ENCODE results near the gene SELENOV. TPM values are rescaled to one million over a fixed set of nuclear protein-coding genes. Genes with fewer than 3 reads are reported as not detected.
A peak's percentile ranks its signal among the peaks of the same experiment; 100 is the strongest.

The SELENOV gene
- polyA plus RNA-seq, 3 donors, result 3.6 to 7.6 (median 3.8) TPM

GRCh38 chr19:39518458-39518857 lies 3.5 kb downstream of the SELENOV start:
- no peak for DNase-seq (ENCODE audit: low read depth in 3 of 3, low spot score in 2 of 3)

DNA sequence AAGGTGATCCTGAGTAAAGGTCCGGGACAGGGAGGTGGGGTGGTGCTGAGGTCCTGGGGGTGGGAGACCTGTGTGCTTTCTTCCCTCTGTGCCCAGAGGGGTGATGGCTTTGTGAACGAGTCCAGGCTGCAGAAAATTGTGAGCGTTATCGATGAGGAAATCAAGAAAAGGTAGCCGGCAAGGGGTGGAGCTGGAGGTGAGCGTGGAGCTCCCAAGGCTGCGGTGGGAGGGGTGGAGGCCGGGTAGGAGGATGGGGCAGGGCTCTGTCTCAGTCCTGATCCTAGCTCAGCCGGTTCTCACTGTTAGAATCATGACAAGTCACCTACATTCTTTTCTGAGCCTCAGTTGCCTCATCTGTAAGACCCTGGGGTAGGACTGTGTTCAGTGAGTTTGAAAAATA lies 4.0 kb downstream of the SELENOV start:
- no peak for DNase-seq (ENCODE audit: low read depth in 3 of 3, low spot score in 2 of 3)

GRCh38 chr19:39520541-39521484 lies 5.9 kb downstream of the SELENOV start:
- DNase-seq (ENCODE audit: low read depth in 3 of 3, low spot score in 2 of 3), result no peak

DNA sequence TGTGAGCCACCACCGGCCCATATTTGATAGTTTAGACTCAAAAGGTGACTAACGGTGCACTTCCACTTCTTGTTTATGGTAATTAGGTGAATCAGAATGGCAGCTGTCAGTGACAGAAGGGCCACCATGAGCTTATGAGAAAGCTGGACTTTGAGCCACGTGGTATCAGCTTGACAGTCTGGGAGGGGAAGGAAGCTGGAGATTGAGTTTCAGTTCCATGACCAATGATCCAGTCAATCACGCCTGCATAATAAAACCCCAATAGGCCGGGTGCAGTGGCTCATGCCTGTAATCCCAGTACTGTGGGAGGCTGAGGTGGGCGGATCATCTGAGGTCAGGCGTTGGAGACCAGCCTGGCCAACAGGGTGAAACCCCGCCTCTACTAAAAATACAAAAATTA lies 9.6 kb downstream of the SELENOV start:
- DNase-seq (ENCODE audit: low read depth in 3 of 3, low spot score in 2 of 3), result no peak

DNA sequence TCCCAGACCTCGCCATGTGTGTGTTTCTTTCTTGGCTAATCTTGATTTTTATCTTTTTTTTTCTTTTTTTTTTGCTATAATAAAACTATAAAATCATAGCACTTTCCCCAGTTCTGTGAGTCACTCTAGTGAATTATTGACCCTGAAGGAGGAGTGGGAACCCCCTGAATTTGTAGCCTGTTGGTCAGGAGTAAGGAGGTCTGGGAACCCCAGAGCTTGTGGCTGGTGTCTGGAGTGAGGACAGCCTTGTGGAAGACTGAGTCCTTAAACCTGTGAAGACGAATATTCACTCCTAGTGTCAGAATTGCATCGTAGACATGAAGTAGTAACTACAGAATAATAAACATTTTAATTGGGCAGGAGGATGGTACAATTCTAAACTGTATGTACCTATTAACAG lies 10.3 kb downstream of the SELENOV start:
- DNase-seq (ENCODE audit: low read depth in 3 of 3, low spot score in 2 of 3), result no peak

DNA sequence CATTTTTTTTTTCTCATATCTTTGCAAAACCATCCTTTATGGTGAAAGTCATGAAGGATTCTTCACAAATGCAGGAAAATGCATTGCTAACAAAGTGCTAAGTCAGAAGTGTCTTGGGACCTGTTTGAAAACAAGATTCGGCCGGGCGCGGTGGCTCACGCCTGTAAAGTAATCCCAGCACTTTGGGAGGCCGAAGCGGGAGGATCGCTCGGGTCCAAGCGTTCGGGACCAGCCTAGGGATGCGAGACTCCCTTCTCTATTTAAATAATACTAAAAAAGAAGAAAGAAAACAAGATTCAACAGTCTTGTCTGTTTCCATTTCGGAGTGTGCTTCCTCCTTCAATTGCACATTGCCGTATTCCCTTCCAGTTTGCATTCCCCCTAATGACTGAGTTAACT lies 16.9 kb downstream of the SELENOV start:
- no peak for DNase-seq (ENCODE audit: low read depth in 3 of 3, low spot score in 2 of 3)

DNA sequence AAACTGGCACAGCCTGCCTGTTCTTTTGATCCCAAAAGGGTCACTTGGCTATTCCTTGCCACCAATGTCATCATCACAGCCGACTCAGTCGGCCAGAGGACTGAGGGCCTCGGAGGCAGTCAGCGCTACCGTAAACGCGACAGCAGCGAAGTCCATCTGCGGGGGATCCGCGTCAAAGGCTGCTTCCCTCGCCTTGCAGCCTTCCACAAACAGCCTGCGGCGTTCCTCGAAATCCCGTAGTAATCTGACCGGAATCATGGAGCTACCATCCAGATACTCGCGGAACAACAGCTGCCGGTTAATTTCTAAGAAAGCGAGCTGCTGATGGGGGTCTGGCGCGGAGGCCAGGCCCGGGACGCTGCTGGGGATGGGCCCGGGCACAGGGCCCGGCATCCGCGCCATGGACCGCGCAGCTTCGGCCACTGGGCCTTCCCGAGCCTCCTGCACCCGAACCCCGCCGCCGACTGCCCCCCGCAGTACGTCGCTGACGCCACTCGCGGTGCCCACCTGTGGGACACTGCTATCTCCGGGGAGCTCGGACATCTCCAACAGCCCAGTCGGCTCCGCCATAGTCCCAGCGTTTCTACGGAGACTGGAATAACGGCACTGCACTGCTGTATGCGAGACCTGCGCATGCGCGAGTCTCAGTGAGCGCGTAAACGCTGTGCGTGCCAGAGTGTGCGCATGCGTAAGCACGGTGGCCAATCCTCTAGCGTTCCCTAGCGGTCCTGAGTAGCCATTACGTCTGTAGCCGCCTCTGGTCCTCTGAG lies 17.5 kb downstream of the SELENOV start, which contains the start of gene EID2B:
TSS of gene EID2B (minus strand) at position 620 of the 770 bp plus-strand sequence. CDS start at position 570, 50 bp downstream.
- DNase-seq (ENCODE audit: low read depth in 3 of 3, low spot score in 2 of 3), result peak; percentile 95 to 99 (median 95)

- DNase-seq (ENCODE audit: low read depth in 3 of 3, low spot score in 2 of 3), result no peak
Observed at GRCh38 chr19:39533003-39533512, 18.1 kb downstream of the SELENOV start.

DNA sequence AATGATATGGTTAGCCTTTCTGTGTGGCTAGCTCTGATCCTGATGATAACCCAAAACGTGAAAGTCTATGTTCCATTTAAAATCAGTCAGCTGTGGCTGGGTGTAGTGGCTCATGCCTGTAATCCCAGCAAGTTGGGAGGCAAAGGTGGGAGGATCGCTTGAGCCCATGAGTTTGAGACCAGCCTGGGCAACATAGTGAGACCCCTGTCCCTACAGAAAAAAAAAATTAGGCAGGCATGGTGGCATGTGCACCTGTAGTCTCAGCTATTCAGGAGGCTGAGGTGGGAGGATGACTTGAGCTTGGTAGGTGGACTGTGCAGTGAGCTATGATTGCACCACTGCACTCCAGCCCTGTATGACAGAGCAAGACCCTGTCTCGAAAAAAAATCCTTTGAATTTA lies 18.9 kb downstream of the SELENOV start:
- no peak for DNase-seq (ENCODE audit: low read depth in 3 of 3, low spot score in 2 of 3)

DNA sequence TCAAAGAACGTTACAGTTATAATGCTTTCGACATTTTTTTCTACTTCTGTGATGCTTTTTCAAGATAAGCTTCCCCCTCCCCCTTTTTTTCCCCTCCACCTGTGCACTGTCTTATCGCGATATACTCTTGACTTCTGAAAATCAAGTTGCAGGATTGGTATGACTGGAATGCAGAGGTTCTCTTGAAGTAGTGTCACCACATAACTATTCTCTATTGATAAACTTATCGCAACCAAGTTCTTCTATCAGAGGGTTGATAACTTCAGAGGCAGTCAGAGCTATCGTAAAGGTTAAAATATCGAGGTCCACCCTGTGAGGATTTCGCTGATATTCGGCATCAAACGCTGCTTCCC lies 24.2 kb downstream of the SELENOV start:
- DNase-seq (ENCODE audit: low read depth in 3 of 3, low spot score in 2 of 3), result no peak

DNA sequence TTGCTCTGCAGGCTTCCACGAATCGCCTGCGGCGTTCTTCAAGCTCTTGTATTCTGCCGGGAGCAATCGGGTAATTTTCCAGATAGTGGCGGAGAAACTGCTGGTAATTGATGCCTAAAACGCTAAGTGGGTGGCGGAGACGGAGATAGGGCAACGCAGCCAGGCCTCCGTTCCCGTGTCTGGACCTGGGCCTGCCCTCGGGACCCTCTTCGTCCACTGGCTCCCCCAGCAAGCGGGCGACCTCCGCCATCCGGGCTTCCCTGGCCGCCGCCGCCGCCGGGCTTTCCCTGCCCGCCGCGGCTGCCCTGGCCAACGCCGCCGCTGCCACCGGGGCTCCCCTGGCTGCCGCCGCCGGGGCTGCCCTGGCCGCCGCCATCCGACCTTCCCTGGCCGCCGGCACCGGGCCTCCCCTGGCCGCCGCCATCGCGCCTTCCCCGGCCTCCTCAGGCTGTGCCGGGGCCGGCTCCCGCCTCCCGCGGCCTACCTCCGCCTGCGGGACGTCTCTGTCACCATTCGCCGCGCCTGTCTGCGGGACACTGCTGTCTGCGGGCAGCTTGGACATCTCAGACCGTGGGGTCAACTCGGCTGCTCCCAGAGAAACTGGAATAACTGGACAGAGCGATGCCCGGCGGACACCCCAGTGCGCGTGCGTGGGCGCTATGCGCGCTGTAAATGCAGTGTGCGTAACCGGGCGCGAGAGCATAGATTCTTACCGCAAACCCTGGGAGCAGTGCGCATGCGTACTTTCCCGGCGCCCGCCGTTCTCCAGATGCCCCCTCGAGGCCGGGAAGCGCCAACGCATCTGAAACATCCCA lies 24.8 kb downstream of the SELENOV start, which contains the start of gene EID2:
TSS of gene EID2 (minus strand) at position 644 of the 815 bp plus-strand sequence. CDS start at position 562, 82 bp downstream.
- DNase-seq (ENCODE audit: low read depth in 3 of 3, low spot score in 2 of 3), result peak; percentile 87 to 94 (median 88)

- DNase-seq (ENCODE audit: low read depth in 3 of 3, low spot score in 2 of 3), result no peak
Observed at GRCh38 chr19:39540333-39540673, 25.4 kb downstream of the SELENOV start.

GRCh38 chr19:39542206-39542605 lies 27.3 kb downstream of the SELENOV start:
- no peak for DNase-seq (ENCODE audit: low read depth in 3 of 3, low spot score in 2 of 3)

DNA sequence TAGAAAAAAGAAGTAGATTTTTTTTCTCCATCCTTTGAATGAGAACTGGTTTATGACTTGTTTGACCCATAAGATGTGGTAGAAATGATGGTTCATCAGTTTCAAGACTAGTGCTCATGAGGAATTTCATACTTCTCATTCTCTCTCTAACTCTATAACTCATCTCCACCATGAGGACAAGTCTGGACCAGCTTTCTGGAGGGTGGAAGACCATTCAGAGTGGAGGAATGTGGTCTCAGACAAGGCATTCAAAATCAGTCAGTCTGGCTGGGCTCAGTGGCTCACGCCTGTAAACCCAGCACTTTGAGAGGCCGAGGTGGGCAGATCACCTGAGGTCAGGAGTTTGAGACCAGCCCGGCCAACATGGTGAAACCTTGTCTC lies 28.5 kb downstream of the SELENOV start:
- DNase-seq (ENCODE audit: low read depth in 3 of 3, low spot score in 2 of 3), result no peak

DNA sequence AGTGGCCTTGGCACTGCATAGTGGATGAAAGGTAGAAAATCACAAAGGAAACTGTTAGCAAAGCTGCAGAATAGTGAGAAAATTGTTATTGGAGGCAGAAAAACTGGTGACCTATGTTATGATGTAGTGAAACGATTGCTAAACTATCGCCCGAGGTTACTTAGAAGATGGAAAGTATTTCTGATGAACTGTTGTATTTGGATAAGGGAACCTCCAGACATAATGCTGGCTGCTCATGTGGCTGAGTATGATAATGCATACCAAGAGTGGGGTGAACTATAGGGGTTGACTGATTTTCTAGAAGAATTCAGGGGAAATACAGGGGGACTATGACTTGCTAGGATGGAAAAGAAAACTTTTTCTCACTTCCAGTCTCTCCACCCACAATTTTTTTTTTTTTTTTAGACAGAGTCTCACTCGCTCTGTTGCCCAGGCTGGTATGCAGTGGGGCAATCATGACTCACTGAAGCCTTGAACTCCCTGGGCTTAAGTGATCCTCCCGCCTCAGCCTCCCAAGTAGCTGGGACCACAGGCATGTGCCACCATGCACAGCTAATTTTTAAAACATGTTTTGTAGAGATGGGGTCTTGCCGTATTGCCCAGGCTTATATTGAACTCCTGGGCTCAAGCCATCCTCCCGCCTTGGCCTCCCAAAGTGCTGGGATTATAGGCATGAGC lies 29.4 kb downstream of the SELENOV start:
- no peak for DNase-seq (ENCODE audit: low read depth in 3 of 3, low spot score in 2 of 3)

GRCh38 chr19:39544911-39545310 lies 30.0 kb downstream of the SELENOV start:
- no peak for DNase-seq (ENCODE audit: low read depth in 3 of 3, low spot score in 2 of 3)

DNA sequence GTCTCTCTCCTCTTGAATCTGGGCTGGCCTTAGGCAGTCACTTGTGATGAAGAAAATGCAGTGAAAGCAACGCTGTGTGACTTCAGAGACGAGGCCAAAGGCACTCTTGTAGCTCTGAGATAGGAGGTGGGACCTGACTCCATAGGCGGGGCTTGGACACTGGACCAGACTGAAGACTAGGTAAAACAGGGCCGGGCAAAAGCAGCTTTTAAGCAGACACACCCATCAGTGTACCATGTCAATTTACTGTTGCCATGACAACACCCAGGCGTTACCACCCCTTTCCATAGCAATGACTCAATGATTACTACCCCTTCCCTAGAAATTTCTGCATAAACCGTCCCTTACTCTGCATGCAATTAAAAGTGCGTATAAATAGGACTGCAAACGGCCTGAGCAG lies 31.7 kb downstream of the SELENOV start:
- no peak for DNase-seq (ENCODE audit: low read depth in 3 of 3, low spot score in 2 of 3)

GRCh38 chr19:39550197-39550596 lies 35.3 kb downstream of the SELENOV start:
- no peak for DNase-seq (ENCODE audit: low read depth in 3 of 3, low spot score in 2 of 3)

DNA sequence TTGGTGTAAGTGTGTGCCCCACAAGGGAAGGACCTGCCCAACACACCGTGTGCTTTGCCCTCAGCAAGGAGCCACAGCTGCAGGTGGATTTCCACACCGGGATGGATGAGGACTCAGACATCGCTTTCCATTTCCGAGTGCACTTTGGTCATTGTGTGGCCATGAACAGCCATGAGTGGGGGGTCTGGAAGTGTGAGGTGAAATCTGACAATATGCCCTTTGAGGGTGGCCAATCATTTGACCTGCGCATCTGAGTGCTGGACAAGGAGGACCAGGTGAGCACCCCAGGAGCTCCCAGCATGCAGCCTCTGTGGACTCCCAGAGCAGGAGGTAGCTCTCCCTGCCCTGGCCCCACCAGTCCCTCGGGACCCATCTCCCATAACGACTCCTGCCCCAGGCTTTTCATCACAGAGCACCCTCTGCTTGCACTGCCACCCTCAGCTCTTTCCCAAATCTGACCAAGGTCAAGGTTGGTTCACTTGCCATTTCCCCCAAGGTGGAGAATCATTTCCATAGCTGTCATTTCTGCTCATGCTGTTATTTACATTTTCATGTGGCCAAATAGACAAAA lies 38.2 kb downstream of the SELENOV start:
- DNase-seq (ENCODE audit: low read depth in 3 of 3, low spot score in 2 of 3), result no peak

All from right renal cortex interstitium (tissue), 3 donors.